ENCODE measurements around the gene PKNOX2.

Gene PKNOX2

GRCh38 chr11:125343718-125344131 lies 179.2 kb downstream of the PKNOX2 start:
- no peak for DNase-seq

- DNase-seq = no peak
These were observed 180.4 kb downstream of the PKNOX2 start for GRCh38 chr11:125344846-125345420.

GRCh38 chr11:125345421-125346178 lies 181.0 kb downstream of the PKNOX2 start:
- DNase-seq = peak; percentile 54 to 57

- DNase-seq = no peak
These were observed 181.6 kb downstream of the PKNOX2 start for GRCh38 chr11:125346179-125346530.

- DNase-seq = no peak
These were observed 182.2 kb downstream of the PKNOX2 start for GRCh38 chr11:125346565-125347260.

- no peak for DNase-seq
These were observed 182.7 kb downstream of the PKNOX2 start for GRCh38 chr11:125347261-125347585.

- DNase-seq = no peak
These were observed 183.6 kb downstream of the PKNOX2 start for GRCh38 chr11:125348141-125348651.

- peak; percentile 49 to 61 for DNase-seq
These were observed 184.2 kb downstream of the PKNOX2 start for GRCh38 chr11:125348674-125349309.

GRCh38 chr11:125350206-125351032 lies 185.9 kb downstream of the PKNOX2 start:
- no peak for DNase-seq

GRCh38 chr11:125351033-125351867 lies 186.7 kb downstream of the PKNOX2 start:
- no peak for DNase-seq

- no peak for DNase-seq
These were observed 187.3 kb downstream of the PKNOX2 start for GRCh38 chr11:125351868-125352250.

- DNase-seq = no peak
These were observed 192.2 kb downstream of the PKNOX2 start for GRCh38 chr11:125356797-125357196.

- no peak for DNase-seq
These were observed 193.0 kb downstream of the PKNOX2 start for GRCh38 chr11:125357551-125357950.

GRCh38 chr11:125358254-125358840 lies 193.8 kb downstream of the PKNOX2 start:
- DNase-seq = no peak

- DNase-seq = no peak
These were observed 194.6 kb downstream of the PKNOX2 start for GRCh38 chr11:125359130-125359529.

- DNase-seq = no peak
These were observed 195.5 kb downstream of the PKNOX2 start for GRCh38 chr11:125360066-125360465.

GRCh38 chr11:125364121-125364826 lies 199.7 kb downstream of the PKNOX2 start:
- DNase-seq = no peak

- DNase-seq = no peak
These were observed 200.8 kb downstream of the PKNOX2 start for GRCh38 chr11:125365196-125365931.

- no peak for DNase-seq
These were observed 203.2 kb downstream of the PKNOX2 start for GRCh38 chr11:125367710-125368109.

- DNase-seq = no peak
These were observed 204.2 kb downstream of the PKNOX2 start for GRCh38 chr11:125368757-125369156.
